Measurements from ENCODE around the gene IFIT3. TPM values are rescaled to one million over a fixed set of nuclear protein-coding genes. Genes with fewer than 3 reads are reported as not detected.

The IFIT3 gene
- total RNA-seq, 1 experiment from 2014 or later = 0.55 TPM

DNA sequence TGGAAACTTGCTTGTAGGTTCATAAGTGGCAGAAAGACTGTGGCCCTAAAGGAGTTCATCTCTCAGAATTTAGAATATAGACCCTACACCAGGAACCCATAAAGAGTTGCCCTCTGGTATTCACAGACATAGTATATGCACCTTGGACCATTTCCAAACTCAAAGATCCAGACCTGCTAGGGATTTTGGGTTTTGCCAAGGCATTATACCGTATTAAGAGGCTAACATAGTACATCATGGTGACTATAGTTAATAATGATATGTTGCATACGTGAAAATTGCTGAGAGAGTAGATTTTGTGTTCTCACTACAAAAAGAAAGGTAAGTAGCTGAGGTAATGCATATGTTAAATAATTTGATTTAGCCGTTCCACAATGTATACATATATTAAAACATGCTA is 13.9 kb downstream of the IFIT3 start:
- Histone ChIP-seq H4K8ac (replicated peaks; ENCODE audit: insufficient read length, low read depth, low read length) (no peak overlapping the region), H4K5ac (ENCODE audit: insufficient read length, low read depth, low read length) (no peak overlapping the region), H2BK15ac (ENCODE audit: low read depth, low read length) (no peak overlapping the region), H4K20me1 (ENCODE audit: control insufficient read depth, insufficient read depth, insufficient read length) (no peaks in the 10 kb centered on the region), H3K9ac (ENCODE audit: extremely low read depth, insufficient read length, low read length) (no peak overlapping the region), H2AFZ (ENCODE audit: low read length) (no peak overlapping the region), H3K18ac (ENCODE audit: insufficient read length, low read depth, low read length) (no peak overlapping the region), H3K23ac (ENCODE audit: insufficient read length, low read depth, low read length) (no peak overlapping the region), H3K27ac (ENCODE audit: insufficient read length, low read depth, low read length) (no peak overlapping the region), H3K4me2 (ENCODE audit: insufficient read depth, insufficient read length, low read length) (no peak overlapping the region), H2BK20ac (ENCODE audit: low read depth, low read length, poor library complexity, severe bottlenecking) (no peak overlapping the region), H3K27me3 (ENCODE audit: insufficient read depth, low read length) (no peaks in the 10 kb centered on the region), H4K91ac (ENCODE audit: insufficient read length, low read depth, low read length) (no peak overlapping the region), H3K14ac (ENCODE audit: insufficient read depth, low read length) (no peak overlapping the region), H3K4me1 (ENCODE audit: insufficient read depth, low read length) (peaks cover 9% of the 10 kb centered on the region), H2AK5ac (ENCODE audit: insufficient read length, low read length) (no peak overlapping the region), H2BK120ac (ENCODE audit: low read depth, low read length, poor library complexity, severe bottlenecking) (no peak overlapping the region), H3K23me2 (ENCODE audit: insufficient read length, low read depth, low read length, poor library complexity, severe bottlenecking) (no peaks in the 10 kb centered on the region), H3K79me1 (ENCODE audit: insufficient read depth, low read depth, low read length, poor library complexity, severe bottlenecking) (no peaks in the 10 kb centered on the region), H3K4ac (ENCODE audit: low read depth, low read length) (no peak overlapping the region), H3T11ph (ENCODE audit: low read length) (no peak overlapping the region), H3K79me2 (ENCODE audit: insufficient read depth, low read length) (no peaks in the 10 kb centered on the region), H2BK12ac (ENCODE audit: insufficient read length, low read depth, low read length) (no peak overlapping the region), H3K56ac (ENCODE audit: insufficient read length, low read depth, low read length) (no peak overlapping the region), H2BK5ac (ENCODE audit: insufficient read length, low read length) (no peak overlapping the region), H3K9me3 (ENCODE audit: control insufficient read depth, low read depth, low read length) (no peaks in the 10 kb centered on the region)
- Mint-ChIP-seq H3K4me1 (peaks cover 33 to 34% of the 10 kb centered on the region in 2 experiments), H3K27me3 (ENCODE audit: low read depth) (no peaks in the 10 kb centered on the region), H3K4me3 (no peak overlapping the region), H3K27ac (no peak overlapping the region), H3K9me3 (no peaks in the 10 kb centered on the region), H3K36me3 (ENCODE audit: insufficient read depth in 1 of 3, low read depth in 3 of 3) (no peaks in the 10 kb centered on the region)
- TF ChIP-seq, protein P1, sequence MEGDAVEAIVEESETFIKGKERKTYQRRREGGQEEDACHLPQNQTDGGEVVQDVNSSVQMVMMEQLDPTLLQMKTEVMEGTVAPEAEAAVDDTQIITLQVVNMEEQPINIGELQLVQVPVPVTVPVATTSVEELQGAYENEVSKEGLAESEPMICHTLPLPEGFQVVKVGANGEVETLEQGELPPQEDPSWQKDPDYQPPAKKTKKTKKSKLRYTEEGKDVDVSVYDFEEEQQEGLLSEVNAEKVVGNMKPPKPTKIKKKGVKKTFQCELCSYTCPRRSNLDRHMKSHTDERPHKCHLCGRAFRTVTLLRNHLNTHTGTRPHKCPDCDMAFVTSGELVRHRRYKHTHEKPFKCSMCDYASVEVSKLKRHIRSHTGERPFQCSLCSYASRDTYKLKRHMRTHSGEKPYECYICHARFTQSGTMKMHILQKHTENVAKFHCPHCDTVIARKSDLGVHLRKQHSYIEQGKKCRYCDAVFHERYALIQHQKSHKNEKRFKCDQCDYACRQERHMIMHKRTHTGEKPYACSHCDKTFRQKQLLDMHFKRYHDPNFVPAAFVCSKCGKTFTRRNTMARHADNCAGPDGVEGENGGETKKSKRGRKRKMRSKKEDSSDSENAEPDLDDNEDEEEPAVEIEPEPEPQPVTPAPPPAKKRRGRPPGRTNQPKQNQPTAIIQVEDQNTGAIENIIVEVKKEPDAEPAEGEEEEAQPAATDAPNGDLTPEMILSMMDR (conservative IDR thresholded peaks at IDR 0.05) = no peak
- DNase-seq = no peak
- no CpG with 5 or more reads among the region's 3 CpGs for WGBS (ENCODE audit: extremely low coverage, insufficient read length, low lambda C conversion rate)

Measured in H9 (cell line).